ENCODE measurements around the gene GRID2. TPM values are rescaled to one million over a fixed set of nuclear protein-coding genes. Genes with fewer than 3 reads are reported as not detected.

Gene GRID2
- total RNA-seq, 1 donor, result not detected

- H3K79me2 ChIP-seq (ENCODE audit: insufficient read depth, low read length), result no peaks in the 10 kb centered on the region
- TF ChIP-seq, protein P1, sequence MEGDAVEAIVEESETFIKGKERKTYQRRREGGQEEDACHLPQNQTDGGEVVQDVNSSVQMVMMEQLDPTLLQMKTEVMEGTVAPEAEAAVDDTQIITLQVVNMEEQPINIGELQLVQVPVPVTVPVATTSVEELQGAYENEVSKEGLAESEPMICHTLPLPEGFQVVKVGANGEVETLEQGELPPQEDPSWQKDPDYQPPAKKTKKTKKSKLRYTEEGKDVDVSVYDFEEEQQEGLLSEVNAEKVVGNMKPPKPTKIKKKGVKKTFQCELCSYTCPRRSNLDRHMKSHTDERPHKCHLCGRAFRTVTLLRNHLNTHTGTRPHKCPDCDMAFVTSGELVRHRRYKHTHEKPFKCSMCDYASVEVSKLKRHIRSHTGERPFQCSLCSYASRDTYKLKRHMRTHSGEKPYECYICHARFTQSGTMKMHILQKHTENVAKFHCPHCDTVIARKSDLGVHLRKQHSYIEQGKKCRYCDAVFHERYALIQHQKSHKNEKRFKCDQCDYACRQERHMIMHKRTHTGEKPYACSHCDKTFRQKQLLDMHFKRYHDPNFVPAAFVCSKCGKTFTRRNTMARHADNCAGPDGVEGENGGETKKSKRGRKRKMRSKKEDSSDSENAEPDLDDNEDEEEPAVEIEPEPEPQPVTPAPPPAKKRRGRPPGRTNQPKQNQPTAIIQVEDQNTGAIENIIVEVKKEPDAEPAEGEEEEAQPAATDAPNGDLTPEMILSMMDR (IDR thresholded peaks at IDR 0.05; ENCODE audit: extremely low read depth, low read depth, low read length), result no peak
- H3K36me3 ChIP-seq (ENCODE audit: insufficient read depth, low read length), result no peaks in the 10 kb centered on the region
- no peak overlapping the region for H3K27ac ChIP-seq (ENCODE audit: low read depth, low read length)
- peaks cover 3% of the 10 kb centered on the region for H3K9me3 ChIP-seq (ENCODE audit: low read depth, low read length)
- no peak overlapping the region for H3K4me3 ChIP-seq (ENCODE audit: insufficient read depth, low read length)
- no peaks in the 10 kb centered on the region for H3K4me1 ChIP-seq (ENCODE audit: insufficient read depth, low read length)
- DNase-seq (ENCODE audit: insufficient read length, low spot score, missing footprints), result no peak
- H2AFZ ChIP-seq (ENCODE audit: low read length), result no peak overlapping the region
- no peak overlapping the region for H3K4me2 ChIP-seq (ENCODE audit: insufficient read depth, low read length)
- H3K27me3 ChIP-seq (ENCODE audit: insufficient read depth, low read length), result no peaks in the 10 kb centered on the region
- H4K20me1 ChIP-seq (ENCODE audit: insufficient read depth, low read length), result no peaks in the 10 kb centered on the region
Measured at GRCh38 chr4:93633721-93634120, 1330.0 kb downstream of the GRID2 start.

- no peak for DNase-seq (ENCODE audit: insufficient read length, low spot score, missing footprints)
- Histone ChIP-seq H2AFZ (ENCODE audit: low read length) (no peak overlapping the region), H3K4me2 (ENCODE audit: insufficient read depth, low read length) (no peak overlapping the region), H3K27ac (ENCODE audit: low read depth, low read length) (no peak overlapping the region), H4K20me1 (ENCODE audit: insufficient read depth, low read length) (no peaks in the 10 kb centered on the region), H3K4me3 (ENCODE audit: insufficient read depth, low read length) (no peak overlapping the region), H3K79me2 (ENCODE audit: insufficient read depth, low read length) (no peaks in the 10 kb centered on the region), H3K9me3 (ENCODE audit: low read depth, low read length) (peaks cover 2% of the 10 kb centered on the region), H3K4me1 (ENCODE audit: insufficient read depth, low read length) (no peaks in the 10 kb centered on the region), H3K27me3 (ENCODE audit: insufficient read depth, low read length) (no peaks in the 10 kb centered on the region), H3K36me3 (ENCODE audit: insufficient read depth, low read length) (no peaks in the 10 kb centered on the region)
- TF ChIP-seq, protein P1 (IDR thresholded peaks at IDR 0.05; ENCODE audit: extremely low read depth, low read depth, low read length), result no peak
Measured at GRCh38 chr4:93635943-93636342, 1332.2 kb downstream of the GRID2 start.

GRCh38 chr4:93645120-93645519 lies 1341.4 kb downstream of the GRID2 start:
- H3K9me3 ChIP-seq (ENCODE audit: low read depth, low read length), result no peaks in the 10 kb centered on the region
- no peaks in the 10 kb centered on the region for H3K36me3 ChIP-seq (ENCODE audit: insufficient read depth, low read length)
- no peaks in the 10 kb centered on the region for H4K20me1 ChIP-seq (ENCODE audit: insufficient read depth, low read length)
- H3K27ac ChIP-seq (ENCODE audit: low read depth, low read length), result no peak overlapping the region
- no peaks in the 10 kb centered on the region for H3K4me1 ChIP-seq (ENCODE audit: insufficient read depth, low read length)
- TF ChIP-seq, protein P1 (IDR thresholded peaks at IDR 0.05; ENCODE audit: extremely low read depth, low read depth, low read length), result no peak
- no peak overlapping the region for H3K4me3 ChIP-seq (ENCODE audit: insufficient read depth, low read length)
- H2AFZ ChIP-seq (ENCODE audit: low read length), result no peak overlapping the region
- no peak overlapping the region for H3K4me2 ChIP-seq (ENCODE audit: insufficient read depth, low read length)
- H3K79me2 ChIP-seq (ENCODE audit: insufficient read depth, low read length), result no peaks in the 10 kb centered on the region
- DNase-seq (ENCODE audit: insufficient read length, low spot score, missing footprints), result no peak
- H3K27me3 ChIP-seq (ENCODE audit: insufficient read depth, low read length), result no peaks in the 10 kb centered on the region

- Histone ChIP-seq H4K20me1 (ENCODE audit: insufficient read depth, low read length) (no peaks in the 10 kb centered on the region), H2AFZ (ENCODE audit: low read length) (no peak overlapping the region), H3K27me3 (ENCODE audit: insufficient read depth, low read length) (no peaks in the 10 kb centered on the region), H3K4me1 (ENCODE audit: insufficient read depth, low read length) (no peaks in the 10 kb centered on the region), H3K27ac (ENCODE audit: low read depth, low read length) (no peak overlapping the region), H3K79me2 (ENCODE audit: insufficient read depth, low read length) (no peaks in the 10 kb centered on the region), H3K9me3 (ENCODE audit: low read depth, low read length) (no peaks in the 10 kb centered on the region), H3K4me2 (ENCODE audit: insufficient read depth, low read length) (no peak overlapping the region), H3K4me3 (ENCODE audit: insufficient read depth, low read length) (no peak overlapping the region), H3K36me3 (ENCODE audit: insufficient read depth, low read length) (no peaks in the 10 kb centered on the region)
- TF ChIP-seq, protein P1 (IDR thresholded peaks at IDR 0.05; ENCODE audit: extremely low read depth, low read depth, low read length), result no peak
- no peak for DNase-seq (ENCODE audit: insufficient read length, low spot score, missing footprints)
Measured at GRCh38 chr4:93646233-93646930, 1342.6 kb downstream of the GRID2 start.
